HG02885 (cell line): Measurements from ENCODE around the gene AMOT.
A peak's percentile ranks its signal among the peaks of the same experiment; 100 is the strongest.

ENCODE experiments used
- ATAC-seq: cut with Tn5 transposase; IDR thresholded peaks from one replicate; pipeline ENCODE4 v1.9.1; 2021; ENCODE audit warnings: mild to moderate bottlenecking; ENCODE audit not compliant: unreplicated experiment, poor library complexity

AMOT gene

GRCh38 chrX:112808007-112808406, 32.6 kb downstream of the AMOT start:
- ATAC-seq = no peak

GRCh38 chrX:112803060-112803459, 37.6 kb downstream of the AMOT start:
- ATAC-seq = no peak

GRCh38 chrX:112802541-112802940, 38.1 kb downstream of the AMOT start:
- ATAC-seq = no peak

DNA sequence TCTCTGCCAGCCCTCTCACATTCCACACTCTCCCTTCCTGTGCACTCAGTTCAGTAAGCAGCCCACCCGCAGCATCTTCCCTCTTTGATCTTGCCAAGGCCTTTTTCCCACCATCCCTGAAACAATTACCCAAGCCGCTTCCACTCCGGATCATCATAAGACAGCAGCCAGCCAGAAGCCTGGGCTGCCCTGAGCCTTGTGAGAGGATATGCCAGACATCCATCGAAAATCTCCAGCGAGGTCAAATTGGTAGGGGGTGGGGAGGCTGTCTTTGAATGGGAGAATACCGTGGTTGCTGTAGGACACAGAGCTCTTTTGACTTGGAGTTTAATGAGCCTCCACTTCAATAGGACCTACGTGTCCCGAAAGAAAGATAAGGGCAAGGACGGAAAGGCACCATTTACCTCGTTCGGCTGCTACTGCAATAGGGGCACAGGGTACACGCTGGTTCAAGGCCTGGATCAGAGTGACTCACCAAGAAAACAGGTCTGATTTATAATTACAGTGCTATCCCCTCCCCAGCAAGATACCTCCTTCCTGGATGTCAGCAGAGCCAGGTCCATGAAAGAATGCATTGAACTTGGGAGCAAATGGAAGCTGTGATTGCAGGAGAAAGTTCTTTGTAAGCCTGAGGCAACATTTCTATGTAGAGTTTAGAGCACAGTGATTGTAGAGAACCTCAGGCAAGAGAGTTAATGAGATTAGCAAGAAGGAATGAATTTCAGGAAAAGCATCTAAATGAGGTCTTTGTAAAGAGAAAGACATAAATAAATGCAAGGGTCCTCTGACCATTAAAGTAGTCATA, 39.5 kb downstream of the AMOT start:
- no peak for ATAC-seq

DNA sequence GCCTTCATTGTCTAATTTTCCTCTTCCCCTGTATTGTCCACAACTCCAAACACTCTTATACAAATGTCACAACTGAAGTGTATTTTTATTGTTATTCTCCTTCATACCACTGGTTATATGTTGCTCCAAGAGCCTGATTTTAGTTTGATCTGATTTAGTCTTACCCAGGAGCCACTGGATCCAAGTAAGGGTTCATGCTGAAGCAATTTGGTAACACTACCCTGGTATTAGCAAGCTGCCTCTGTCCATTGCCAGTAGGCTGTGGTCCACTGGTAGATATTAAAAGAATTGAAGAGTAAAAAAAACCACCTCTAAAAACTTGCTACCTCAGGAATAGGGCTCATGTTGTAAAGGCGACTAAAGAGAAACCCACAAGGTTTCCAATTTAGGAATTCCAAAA, 41.2 kb downstream of the AMOT start:
- no peak for ATAC-seq

DNA sequence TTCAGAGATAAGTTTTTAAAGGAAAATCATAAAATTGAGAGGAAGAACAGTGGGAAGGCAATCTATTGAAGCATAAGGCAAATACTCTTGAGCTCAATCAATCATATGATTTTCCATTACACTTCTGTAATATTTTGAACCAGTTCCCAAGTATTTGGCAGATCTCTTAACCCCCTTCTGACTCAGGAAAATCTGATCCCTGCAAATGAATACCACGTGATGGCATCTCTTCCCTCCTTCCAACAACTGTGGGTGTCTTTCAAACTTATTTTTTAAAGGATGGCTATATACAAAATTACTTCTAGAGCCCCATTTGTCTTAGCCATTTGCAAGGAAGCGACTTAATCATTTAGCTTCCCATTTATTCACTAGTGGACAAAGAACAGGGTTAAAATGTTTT, 41.9 kb downstream of the AMOT start:
- no peak for ATAC-seq

DNA sequence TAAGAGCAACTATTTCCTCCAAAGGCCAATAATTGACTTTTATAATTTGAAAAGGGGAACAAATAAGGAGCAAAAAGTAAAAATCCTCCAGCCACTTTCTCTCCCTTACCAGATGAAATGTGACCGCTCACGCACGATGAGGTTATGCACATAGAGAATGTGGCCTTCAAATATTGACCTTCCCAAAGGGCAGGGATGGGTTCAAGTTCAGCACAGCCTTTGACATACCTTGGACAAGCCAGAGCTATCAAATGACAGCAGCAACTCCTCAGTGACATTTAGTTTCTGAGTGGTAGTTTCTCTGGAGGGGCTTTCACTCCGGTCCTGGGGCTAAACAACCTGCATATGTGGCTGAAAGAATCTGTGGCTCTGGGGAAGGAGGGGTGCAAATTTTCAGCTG, 50.7 kb downstream of the AMOT start:
- no peak for ATAC-seq

DNA sequence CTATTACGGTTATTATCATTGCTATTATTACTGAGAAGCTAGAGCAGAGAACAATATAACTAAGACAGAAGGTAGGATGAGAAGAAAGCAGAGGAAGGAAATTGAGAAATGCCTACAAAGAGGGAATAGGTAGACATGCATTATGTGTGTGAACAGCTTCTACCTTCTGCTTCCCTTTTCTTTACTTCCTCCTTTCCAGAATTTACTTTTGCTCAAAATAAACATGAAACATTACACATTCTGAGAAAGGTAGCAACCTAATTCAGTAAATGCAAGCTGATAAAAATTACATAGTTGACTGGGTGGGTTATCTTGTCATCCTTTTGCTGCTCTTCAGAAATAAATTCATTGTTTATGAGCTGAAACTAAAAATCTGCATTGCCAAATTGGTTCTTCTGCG, 54.6 kb downstream of the AMOT start:
- no peak for ATAC-seq

GRCh38 chrX:112785344-112785743, 55.3 kb downstream of the AMOT start:
- ATAC-seq = no peak

DNA sequence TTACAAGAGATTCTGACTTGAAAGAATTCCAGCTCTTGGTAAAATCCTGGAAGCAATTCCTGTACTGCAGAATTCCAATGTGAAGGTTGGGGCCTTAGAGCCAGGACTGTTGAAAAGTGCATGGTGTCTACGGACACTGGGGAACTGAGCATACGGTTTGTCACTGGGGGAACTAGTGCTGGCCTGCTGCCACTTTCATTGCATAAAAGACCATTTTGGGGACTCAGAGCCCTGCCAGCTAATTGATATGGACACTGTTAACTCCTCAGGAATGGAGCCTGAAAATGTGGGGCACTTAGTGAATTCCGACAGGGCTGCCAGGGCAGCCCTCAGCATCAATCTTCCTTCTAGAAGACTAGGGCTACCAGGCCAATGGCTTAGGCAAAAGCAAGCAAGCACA, 55.9 kb downstream of the AMOT start:
- no peak for ATAC-seq

DNA sequence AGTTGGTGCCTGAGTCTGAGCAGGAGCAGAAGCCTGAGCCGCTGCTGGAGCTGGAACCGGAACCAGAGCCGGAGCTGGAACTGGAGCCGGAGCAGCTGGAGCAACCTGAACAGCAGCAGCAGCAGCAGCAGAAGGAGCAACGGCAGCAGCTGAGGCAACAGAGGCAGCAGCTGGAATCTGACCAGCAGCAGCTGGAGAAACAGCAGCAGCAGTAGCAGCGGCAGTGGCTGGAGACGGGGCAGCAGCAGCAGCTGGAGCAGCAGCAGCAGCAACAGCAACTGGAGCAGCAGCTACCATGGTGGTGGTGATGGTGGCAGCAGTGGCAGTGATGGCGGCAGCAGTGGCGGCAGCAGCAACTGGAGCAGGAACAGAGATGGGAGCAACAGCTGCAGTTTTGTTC, 61.5 kb downstream of the AMOT start:
- ATAC-seq = no peak

GRCh38 chrX:112774651-112775293, 65.9 kb downstream of the AMOT start:
- no peak for ATAC-seq

DNA sequence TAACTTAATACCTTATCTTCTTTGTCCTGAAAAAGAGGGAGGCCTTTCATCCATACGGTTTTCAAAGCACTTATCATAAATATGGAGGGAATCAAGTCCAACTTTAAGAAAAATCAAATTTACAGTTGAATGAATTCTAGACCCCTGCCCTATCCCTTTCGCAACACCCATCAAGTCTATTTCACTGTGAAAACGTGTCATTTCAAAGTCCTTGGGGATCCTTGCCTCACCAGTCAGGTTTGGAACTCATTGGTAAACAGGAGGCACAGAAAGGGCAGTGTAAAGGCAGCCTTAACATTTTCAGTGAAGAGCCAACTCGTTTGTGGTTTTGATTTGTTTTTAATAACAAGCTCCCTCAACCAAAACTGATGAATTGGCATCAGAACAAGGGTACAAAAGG, 66.5 kb downstream of the AMOT start:
- no peak for ATAC-seq

GRCh38 chrX:112769034-112769433, 71.6 kb downstream of the AMOT start:
- no peak for ATAC-seq

GRCh38 chrX:112768563-112768962, 72.1 kb downstream of the AMOT start:
- ATAC-seq = no peak

GRCh38 chrX:112766774-112767173, 73.9 kb downstream of the AMOT start:
- peak; percentile 39 for ATAC-seq

GRCh38 chrX:112761242-112762207, 79.1 kb downstream of the AMOT start:
- peak; percentile 90 for ATAC-seq

- peak; percentile 55 for ATAC-seq
Measured at GRCh38 chrX:112760697-112761096, 79.9 kb downstream of the AMOT start.

GRCh38 chrX:112759966-112760365, 80.7 kb downstream of the AMOT start:
- no peak for ATAC-seq

GRCh38 chrX:112759512-112759911, 81.1 kb downstream of the AMOT start:
- ATAC-seq = no peak

DNA sequence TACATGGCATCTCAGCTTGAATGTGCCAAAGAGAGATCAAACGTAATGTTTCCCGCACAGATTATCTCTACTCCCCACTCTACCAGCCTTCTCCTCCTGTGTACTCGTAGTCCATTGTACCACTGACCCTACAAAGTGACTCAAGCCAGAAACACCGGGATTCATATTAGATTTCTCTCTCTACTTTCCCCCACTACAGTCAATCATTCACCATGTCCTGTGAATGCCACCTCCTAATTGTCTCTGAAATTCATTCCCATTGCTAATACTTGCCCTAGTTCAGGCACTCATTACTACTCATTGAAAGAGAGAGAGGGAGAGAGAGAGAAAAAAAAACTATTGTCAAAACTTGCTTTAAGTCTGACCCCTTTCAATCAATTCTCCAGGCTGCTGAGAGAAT, 82.7 kb downstream of the AMOT start:
- ATAC-seq = no peak
